Stomach (tissue), 4 donors: Measurements from ENCODE around the gene IFNA14.
"Not testable (repeated sequence)": the region's sequence is repeated elsewhere in the genome, so short reads cannot be mapped to it uniquely, and the experiment has no call there.

Experiments used
- CTCF ChIP-seq, 7 experiments: fragments of 450-650 bp in 4 of 7; fragments of 200-600 bp in 3 of 7; sonication (generic) in 3 of 7; IDR thresholded peaks; one replicate each; pipeline ENCODE4 v1.5.1; 2016 to 2019; ENCODE audit warnings: antibody characterized with exemption in 7 of 7, control low read depth in 2 of 7, mild to moderate bottlenecking in 1 of 7
- EP300 ChIP-seq: sonication (generic); formaldehyde crosslinking; IDR thresholded peaks from one replicate; pipeline ENCODE4 v1.6.1; 2017; ENCODE audit warnings: antibody characterized with exemption
- POLR2A ChIP-seq, 4 donors: fragments of 450-650 bp; IDR thresholded peaks; one replicate each; pipeline ENCODE4 v1.6.1; 2016; ENCODE audit warnings: antibody characterized with exemption in 4 of 4, control low read depth in 2 of 4, mild to moderate bottlenecking in 1 of 4, moderate library complexity in 1 of 4

- TF ChIP-seq POLR2A (IDR thresholded peaks at IDR 0.05); CTCF (IDR thresholded peaks at IDR 0.05); EP300: not testable (repeated sequence)
Observed at GRCh38 chr9:21212160-21212559, 27.6 kb downstream of the IFNA14 start.
